ENCODE measurements around the gene CFB. TPM values are rescaled to one million over a fixed set of nuclear protein-coding genes. Genes with fewer than 3 reads are reported as not detected.
A peak's percentile ranks its signal among the peaks of the same experiment; 100 is the strongest.

CFB gene
- total RNA-seq, result 0.17 TPM in 1 of 2 replicates, not detected in the other

DNA sequence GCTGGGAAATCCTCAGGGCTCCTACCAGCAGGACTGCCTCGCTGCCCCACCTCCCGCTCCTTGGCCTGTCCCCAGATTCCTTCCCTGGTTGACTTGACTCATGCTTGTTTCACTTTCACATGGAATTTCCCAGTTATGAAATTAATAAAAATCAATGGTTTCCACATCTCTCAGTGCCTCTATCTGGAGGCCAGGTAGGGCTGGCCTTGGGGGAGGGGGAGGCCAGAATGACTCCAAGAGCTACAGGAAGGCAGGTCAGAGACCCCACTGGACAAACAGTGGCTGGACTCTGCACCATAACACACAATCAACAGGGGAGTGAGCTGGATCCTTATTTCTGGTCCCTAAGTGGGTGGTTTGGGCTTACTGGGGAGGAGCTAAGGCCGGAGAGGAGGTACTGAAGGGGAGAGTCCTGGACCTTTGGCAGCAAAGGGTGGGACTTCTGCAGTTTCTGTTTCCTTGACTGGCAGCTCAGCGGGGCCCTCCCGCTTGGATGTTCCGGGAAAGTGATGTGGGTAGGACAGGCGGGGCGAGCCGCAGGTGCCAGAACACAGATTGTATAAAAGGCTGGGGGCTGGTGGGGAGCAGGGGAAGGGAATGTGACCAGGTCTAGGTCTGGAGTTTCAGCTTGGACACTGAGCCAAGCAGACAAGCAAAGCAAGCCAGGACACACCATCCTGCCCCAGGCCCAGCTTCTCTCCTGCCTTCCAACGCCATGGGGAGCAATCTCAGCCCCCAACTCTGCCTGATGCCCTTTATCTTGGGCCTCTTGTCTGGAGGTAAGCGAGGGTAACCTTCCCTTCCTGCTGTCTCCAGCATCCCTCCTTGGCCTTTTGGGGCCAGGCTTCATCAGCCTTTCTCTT is at the start of gene CFB:
CFB (plus strand) TSS at position 589 of the 863 bp plus-strand sequence; CDS start at position 716, 127 bp downstream.
- DNase-seq, result no peak
- H3K4me3 Mint-ChIP-seq, result no peak within 1 kb of the TSS
- peaks cover 2% of the 10 kb centered on the region for H3K36me3 Mint-ChIP-seq (ENCODE audit: low read depth)
- intact Hi-C loops (cut with micrococcal nuclease), result no loop called here
- H3K4me1 Mint-ChIP-seq, result peaks cover 10% of the 10 kb centered on the region
- no peaks in the 10 kb centered on the region for H3K9me3 Mint-ChIP-seq
- H3K27me3 Mint-ChIP-seq, result peaks cover 3% of the 10 kb centered on the region
- no peak within 1 kb of the TSS for H3K27ac Mint-ChIP-seq

DNA sequence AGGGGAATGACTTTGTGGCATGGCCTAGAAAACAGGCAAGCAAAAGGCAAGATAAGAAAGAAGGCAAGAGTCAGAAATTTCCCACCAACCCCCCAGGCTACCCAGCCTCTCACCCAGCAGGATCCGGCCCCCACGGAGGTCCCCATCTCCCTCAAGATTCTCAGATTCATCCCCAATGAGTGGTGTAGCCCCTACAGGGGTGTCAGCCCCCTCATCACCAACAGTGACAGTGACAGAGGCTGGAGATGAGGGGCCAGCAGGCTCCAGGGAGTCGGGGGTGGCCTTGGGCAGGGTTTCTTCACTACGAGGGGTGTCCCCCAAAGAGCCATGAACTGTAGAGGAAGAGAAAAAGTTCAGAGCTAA is 49.4 kb upstream of the CFB start:
- no peaks in the 10 kb centered on the region for H3K9me3 Mint-ChIP-seq
- H3K4me3 Mint-ChIP-seq, result peak overlapping the region; percentile 87
- peaks cover 20% of the 10 kb centered on the region for H3K36me3 Mint-ChIP-seq (ENCODE audit: low read depth)
- H3K27ac Mint-ChIP-seq, result peak overlapping the region; percentile 89
- intact Hi-C loops (cut with micrococcal nuclease), result loop anchor here (1.0 to 2.0 kb wide), 2 partner anchors 62 to 299 kb away; no protein-coding TSS in a partner anchor
- no peak for DNase-seq
- no peaks in the 10 kb centered on the region for H3K27me3 Mint-ChIP-seq
- peaks cover 30% of the 10 kb centered on the region for H3K4me1 Mint-ChIP-seq

DNA sequence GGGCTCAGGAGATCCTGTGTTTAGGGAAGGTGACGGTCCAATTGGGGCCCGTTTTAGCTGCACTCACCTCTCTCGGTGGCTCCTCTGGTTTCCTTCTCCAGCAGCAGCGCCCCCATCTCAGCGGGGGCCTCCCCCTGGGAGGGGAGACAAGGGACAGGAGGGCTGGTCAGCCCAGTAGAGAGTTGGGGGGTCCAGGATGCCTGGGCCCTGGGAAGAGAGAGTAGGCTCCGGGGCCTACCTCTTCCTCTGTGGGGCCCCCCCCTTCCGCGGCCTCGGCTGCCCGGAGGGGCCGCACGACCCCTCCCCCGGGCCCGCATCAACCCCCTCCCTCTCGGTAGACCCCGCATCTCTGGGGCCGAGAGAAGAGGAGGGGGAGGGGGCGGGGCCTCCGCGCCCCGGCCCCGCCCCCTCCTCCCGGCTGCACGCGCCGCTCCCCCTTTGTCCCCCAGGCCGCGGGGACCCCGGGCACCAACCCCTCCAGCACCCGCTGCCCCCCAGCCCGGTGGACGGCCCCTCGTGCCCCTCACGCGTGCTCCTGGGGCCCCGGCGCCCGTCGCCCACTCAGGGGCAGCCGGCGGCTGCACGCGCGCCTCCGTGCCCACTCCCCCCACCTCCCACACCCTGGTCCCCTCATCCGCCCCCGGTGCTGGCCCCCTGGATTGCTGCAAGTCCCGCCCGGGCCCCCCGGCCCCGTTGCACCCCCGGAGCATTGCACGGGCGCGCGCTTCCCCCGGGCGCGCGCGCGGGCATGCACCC is 48.9 kb upstream of the CFB start:
- H3K4me3 Mint-ChIP-seq, result peak overlapping the region; percentile 97
- peaks cover 30% of the 10 kb centered on the region for H3K4me1 Mint-ChIP-seq
- no peaks in the 10 kb centered on the region for H3K9me3 Mint-ChIP-seq
- H3K27ac Mint-ChIP-seq, result peak overlapping the region; percentile 89
- peaks cover 18% of the 10 kb centered on the region for H3K36me3 Mint-ChIP-seq (ENCODE audit: low read depth)
- DNase-seq, result peak; percentile 71
- intact Hi-C loops (cut with micrococcal nuclease), result loop anchor here (1.0 to 2.0 kb wide), 3 partner anchors 34 to 298 kb away; no protein-coding TSS in a partner anchor
- no peaks in the 10 kb centered on the region for H3K27me3 Mint-ChIP-seq

DNA sequence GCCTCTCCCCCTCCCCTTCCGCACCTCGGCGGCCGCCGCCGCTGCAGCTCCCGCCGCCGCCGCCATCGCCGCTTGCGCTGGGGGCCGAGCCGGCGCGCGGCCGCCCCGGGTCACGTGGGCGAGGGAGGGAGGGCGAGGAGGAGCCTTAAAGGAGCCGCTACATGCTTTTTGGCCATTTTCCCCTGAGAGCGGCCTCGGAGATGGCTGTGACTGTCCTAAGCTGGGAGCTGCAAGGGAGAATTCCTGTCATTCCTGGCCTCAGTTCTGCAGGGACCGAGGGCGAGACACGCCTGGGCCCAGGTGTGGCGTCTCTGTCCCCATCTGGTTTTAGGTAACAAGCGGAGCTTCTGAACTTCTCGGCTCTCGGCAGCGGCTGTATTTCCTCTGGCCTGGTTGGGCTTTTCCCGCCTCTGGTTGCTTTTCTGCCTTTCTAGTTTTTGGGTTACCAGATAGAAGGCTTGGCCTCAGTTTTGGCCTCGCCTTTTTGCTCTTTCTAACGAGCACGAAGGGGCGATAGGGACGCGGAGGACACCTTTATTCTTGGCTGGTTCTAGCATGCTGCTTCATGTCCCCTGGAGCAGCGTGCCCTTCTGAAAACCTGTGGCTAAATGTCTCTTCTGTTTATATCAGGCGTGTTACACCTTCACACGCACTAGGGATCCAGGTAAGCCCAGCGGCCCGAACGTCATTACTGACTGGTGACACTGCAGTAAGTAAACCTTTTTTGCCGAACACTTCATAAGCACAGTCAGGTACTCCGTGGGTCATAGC is 48.1 kb upstream of the CFB start, which contains the start of gene EHMT2:
EHMT2 (minus strand) TSS at position 87 of the 771 bp plus-strand sequence; CDS start at position 66, 21 bp downstream.
- peaks cover 35% of the 10 kb centered on the region for H3K4me1 Mint-ChIP-seq
- H3K9me3 Mint-ChIP-seq, result no peaks in the 10 kb centered on the region
- H3K27me3 Mint-ChIP-seq, result peaks cover under 1% of the 10 kb centered on the region
- DNase-seq, result peak; percentile 97
- H3K27ac Mint-ChIP-seq, result peak within 1 kb of the TSS; percentile 94
- H3K4me3 Mint-ChIP-seq, result peak within 1 kb of the TSS; percentile 97
- intact Hi-C loops (cut with micrococcal nuclease), result loop anchor here (1.0 to 2.0 kb wide), 2 partner anchors 34 to 63 kb away; no protein-coding TSS in a partner anchor
- H3K36me3 Mint-ChIP-seq (ENCODE audit: low read depth), result peaks cover 15% of the 10 kb centered on the region

DNA sequence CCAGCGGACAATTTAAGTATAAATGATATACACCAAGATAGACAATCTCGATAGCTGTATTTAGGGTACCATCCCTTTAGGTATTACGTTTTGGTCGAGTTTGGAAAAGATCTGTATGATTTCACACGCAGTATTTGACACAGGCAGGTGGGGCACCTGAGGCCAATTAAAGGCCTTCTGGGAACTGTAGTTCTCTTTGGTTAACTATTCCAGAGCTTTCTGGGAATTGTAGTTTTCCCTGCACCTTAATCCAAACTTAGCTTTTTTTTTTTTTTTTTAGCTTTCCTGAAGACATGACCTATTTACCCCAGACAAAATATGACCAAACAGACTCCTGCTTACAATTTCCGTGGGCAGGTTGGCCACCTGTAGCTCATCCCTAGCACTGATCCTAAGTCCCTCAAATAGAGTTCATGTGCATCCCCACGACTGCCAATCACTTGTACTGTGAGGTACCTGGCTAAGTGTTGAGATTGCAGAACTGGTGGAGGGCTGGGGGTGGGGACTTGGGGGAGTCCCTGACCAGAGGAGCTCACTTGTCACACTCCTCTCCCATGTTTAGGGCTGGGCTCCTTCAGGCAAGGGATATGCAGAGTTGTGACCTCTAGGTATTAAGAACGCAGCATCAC is 47.4 kb upstream of the CFB start:
- intact Hi-C loops (cut with micrococcal nuclease), result no loop called here
- DNase-seq, result peak; percentile 76
- peak overlapping the region; percentile 94 for H3K27ac Mint-ChIP-seq
- peak overlapping the region; percentile 97 for H3K4me3 Mint-ChIP-seq
- peaks cover 37% of the 10 kb centered on the region for H3K4me1 Mint-ChIP-seq
- H3K27me3 Mint-ChIP-seq, result peaks cover 4% of the 10 kb centered on the region
- peaks cover 10% of the 10 kb centered on the region for H3K36me3 Mint-ChIP-seq (ENCODE audit: low read depth)
- H3K9me3 Mint-ChIP-seq, result no peaks in the 10 kb centered on the region

DNA sequence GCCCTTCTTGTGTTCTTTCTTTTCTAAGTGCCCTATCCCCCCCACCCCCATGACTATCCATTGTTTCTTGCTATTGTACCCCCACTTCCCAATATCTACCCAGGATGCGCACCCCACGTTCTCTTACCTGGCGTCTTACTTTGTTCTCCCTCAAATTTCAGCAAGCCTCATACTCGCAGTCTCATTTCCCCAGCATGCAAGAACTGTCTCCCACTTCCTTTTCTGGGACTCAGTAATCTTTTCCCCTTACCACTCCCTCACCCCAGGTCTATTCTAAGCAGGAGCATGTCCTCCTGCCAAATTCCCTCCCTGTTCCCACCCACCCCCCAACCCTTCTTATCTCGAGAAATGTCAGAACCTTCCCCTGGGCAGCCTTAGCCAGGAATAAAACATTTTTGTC is 46.7 kb upstream of the CFB start:
- no peak for DNase-seq
- Mint-ChIP-seq H3K4me3 (peak overlapping the region; percentile 57), H3K4me1 (peaks cover 35% of the 10 kb centered on the region), H3K27ac (no peak overlapping the region), H3K27me3 (peaks cover 6% of the 10 kb centered on the region), H3K9me3 (no peaks in the 10 kb centered on the region), H3K36me3 (ENCODE audit: low read depth) (peaks cover 8% of the 10 kb centered on the region)
- intact Hi-C loops (cut with micrococcal nuclease), result no loop called here

DNA sequence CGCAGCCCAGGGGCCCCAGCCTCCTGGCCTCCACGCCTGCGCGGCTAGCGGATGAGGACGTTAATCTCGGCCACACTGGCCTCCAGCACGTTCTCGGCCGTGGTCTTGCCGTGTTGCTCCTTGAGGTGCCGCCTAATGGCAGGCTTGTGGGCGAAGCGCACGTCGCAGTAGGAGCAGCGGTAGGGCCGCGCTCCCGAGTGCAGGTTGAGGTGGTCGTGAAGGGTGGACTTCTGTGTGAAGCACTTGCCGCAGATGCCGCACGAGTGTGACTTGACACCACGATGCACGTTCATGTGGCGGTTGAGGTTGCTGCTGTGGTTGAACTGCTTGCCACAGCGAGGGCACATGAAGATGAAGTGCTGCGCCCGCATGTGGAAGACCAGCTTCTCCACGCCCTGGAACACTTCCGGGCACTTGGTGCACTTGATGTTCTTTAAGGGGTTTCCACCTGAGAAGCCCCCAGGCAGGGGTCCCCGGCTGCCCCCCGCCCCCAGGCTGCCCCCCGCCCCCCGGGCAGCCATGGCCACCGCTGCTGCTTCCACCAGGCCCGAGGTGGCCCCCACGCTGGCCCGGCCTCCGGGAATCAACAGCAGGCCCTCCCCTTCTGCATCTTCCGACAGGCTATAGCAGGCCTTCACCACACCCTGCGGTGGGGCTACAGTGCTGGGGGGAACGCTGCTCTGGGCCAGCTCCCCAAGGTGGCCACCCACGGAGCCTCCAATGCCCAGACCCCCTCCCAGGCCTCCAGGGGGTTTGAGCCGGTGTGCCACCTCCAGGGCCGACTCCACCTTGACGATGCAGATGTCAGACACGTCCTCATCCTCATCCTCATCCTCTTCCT is 45.8 kb upstream of the CFB start:
- Mint-ChIP-seq H3K9me3 (no peaks in the 10 kb centered on the region), H3K4me3 (no peak overlapping the region), H3K27me3 (peaks cover 6% of the 10 kb centered on the region), H3K36me3 (ENCODE audit: low read depth) (peaks cover 6% of the 10 kb centered on the region), H3K4me1 (peaks cover 35% of the 10 kb centered on the region), H3K27ac (no peak overlapping the region)
- no peak for DNase-seq
- intact Hi-C loops (cut with micrococcal nuclease), result no loop called here

DNA sequence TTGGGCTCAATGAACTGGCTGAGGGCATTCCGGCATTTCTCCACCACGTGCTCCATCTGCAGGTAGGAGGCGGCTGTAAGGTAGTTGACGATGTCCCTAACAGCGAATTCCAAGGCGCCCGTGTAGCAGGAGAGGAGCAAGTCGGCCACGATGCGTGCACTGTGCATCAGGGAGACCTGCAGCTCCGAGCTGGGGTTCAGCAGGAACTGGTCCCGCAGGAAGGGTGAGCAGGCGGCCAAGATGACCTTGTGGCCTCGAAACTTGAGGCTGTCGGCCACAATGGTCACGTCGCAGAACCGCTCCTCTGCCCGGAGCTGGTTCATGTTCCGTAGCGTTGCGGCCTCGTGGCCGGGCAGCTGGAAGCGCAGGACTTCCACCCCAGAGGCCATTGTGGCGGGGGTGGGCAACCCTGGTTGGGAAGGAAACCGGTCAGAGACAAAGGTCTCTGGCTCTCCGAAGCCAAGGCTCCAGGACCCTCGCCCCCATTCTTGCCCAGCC is 44.9 kb upstream of the CFB start:
- Mint-ChIP-seq H3K4me3 (peak overlapping the region; percentile 91), H3K27me3 (peaks cover 6% of the 10 kb centered on the region), H3K9me3 (no peaks in the 10 kb centered on the region), H3K27ac (peak overlapping the region; percentile 41), H3K36me3 (ENCODE audit: low read depth) (peaks cover 6% of the 10 kb centered on the region), H3K4me1 (peaks cover 35% of the 10 kb centered on the region)
- peak; percentile 61 for DNase-seq
- intact Hi-C loops (cut with micrococcal nuclease), result no loop called here

DNA sequence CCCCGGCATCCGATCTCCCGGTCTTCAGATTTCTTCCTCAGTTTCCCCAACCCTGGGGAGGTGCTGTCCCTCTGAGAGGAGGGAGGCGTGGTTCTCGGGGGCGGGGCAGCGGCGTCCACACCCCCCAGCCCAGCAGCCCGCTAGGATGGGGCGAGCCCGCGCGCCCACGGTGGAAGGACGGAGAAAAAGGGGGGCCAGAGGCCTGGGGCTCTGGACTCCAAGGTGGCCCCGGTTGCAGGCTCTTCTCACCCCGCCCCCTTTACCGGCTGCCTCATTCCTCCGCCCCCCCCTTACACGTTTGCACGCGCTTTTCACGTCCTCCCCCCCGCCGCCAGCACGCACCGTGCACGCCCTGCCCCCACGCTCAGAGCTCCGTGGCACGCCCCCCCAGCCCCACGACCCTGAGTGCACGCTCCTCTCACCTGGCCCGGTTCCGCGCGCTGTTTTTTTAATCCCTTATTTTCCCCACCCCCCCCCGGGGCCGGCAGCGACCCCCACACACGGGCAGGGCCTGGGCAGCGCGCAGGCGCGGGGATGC is 44.4 kb upstream of the CFB start:
- peak; percentile 85 for DNase-seq
- H3K9me3 Mint-ChIP-seq, result no peaks in the 10 kb centered on the region
- peaks cover 6% of the 10 kb centered on the region for H3K36me3 Mint-ChIP-seq (ENCODE audit: low read depth)
- intact Hi-C loops (cut with micrococcal nuclease), result no loop called here
- H3K27me3 Mint-ChIP-seq, result peaks cover 6% of the 10 kb centered on the region
- H3K27ac Mint-ChIP-seq, result peak overlapping the region; percentile 11
- H3K4me3 Mint-ChIP-seq, result peak overlapping the region; percentile 91
- H3K4me1 Mint-ChIP-seq, result peaks cover 33% of the 10 kb centered on the region

DNA sequence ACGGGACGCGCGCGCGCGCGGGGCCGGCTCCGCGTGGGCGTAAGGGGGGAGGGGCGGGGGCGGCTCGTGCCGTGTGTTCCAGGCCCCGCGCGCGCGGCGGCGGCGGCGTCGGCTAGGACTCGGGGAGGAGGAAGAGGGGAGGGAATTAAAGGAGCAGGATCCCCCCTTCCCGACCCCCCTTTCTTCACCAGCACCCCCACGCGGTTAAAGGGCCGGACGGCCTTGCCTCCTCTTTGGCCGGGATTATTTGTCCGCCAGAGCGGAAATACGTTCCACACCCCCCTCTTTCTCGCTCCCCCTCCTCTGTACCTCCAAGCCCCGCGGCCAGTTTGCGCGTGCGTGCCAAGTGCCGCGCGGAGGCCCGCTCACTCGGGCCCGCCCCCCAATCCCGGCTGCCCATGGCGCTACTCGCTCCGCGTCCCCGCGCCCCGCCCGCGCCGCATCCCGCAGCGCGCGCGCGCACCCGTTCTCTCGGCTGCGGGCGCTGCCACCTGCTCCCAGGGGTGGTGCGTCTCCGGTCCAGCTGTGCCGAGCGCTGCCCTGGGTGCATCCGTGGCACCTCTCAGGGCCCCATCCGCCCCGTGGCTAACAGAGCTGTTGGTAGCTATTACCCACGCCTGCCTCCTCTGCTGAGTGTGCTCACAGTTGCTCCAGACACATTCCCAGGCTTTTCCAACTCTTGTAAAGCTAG is 43.8 kb upstream of the CFB start, which contains the start of gene ZBTB12:
ZBTB12 (minus strand) TSS at position 134 of the 691 bp plus-strand sequence. CDS start 781 bp downstream, outside the sequence.
- peaks cover 6% of the 10 kb centered on the region for H3K27me3 Mint-ChIP-seq
- peak within 1 kb of the TSS; percentile 91 for H3K27ac Mint-ChIP-seq
- H3K36me3 Mint-ChIP-seq (ENCODE audit: low read depth), result peaks cover 6% of the 10 kb centered on the region
- intact Hi-C loops (cut with micrococcal nuclease), result loop anchor here (1.0 to 2.0 kb wide), 2 partner anchors 39 to 57 kb away; partner anchors contain the start of genes NELFE and SKIC2
- H3K9me3 Mint-ChIP-seq, result no peaks in the 10 kb centered on the region
- H3K4me3 Mint-ChIP-seq, result peak within 1 kb of the TSS; percentile 91
- DNase-seq, result peak; percentile 96
- peaks cover 31% of the 10 kb centered on the region for H3K4me1 Mint-ChIP-seq

DNA sequence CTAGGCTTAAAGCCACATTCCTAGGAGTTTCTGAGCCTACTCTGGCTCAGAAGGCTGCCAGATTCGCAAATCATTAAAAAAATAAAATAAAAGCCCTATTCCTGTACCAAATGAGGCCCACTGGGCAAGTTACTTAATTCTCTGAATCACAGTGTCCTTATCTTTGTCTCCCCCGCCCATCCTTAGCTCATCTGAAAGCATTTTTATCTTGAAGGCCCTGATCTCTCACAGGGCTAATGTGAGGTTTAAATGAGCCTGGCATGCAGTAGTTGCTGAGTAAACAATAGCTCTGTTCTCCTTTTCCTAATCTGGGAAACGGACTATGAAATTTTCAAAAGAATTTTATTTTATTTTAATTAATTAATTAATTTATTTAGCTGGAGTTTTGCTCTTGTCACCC is 41.9 kb upstream of the CFB start:
- Mint-ChIP-seq H3K27ac (no peak overlapping the region), H3K9me3 (no peaks in the 10 kb centered on the region), H3K27me3 (peaks cover 6% of the 10 kb centered on the region), H3K4me3 (no peak overlapping the region), H3K4me1 (peaks cover 26% of the 10 kb centered on the region), H3K36me3 (ENCODE audit: low read depth) (peaks cover 4% of the 10 kb centered on the region)
- DNase-seq, result no peak
- intact Hi-C loops (cut with micrococcal nuclease), result loop anchor here (2.0 kb wide), 1 partner anchor 55 kb away; the partner anchor contains the start of genes NELFE and SKIC2

Measured in activated CD4-positive, alpha-beta T cell treated with anti-CD3 and anti-CD28 coated beads, Interleukin-2, amount 10 ng/mL, durations not matched to agents 24 days and 14 days (primary cell).